Fibroblast of skin of left quadriceps (primary cell): ENCODE results near the gene QKI.
"Not testable (repeated sequence)": the region's sequence is repeated elsewhere in the genome, so short reads cannot be mapped to it uniquely, and the experiment has no call there.

ENCODE experiments used
- DNase-seq, 2 experiments: peaks; one replicate each; pipeline ENCODE4 v3.0.0-alpha.2; 2013; ENCODE audit warnings: low read depth in 2 of 2

QKI gene

GRCh38 chr6:163414946-163415619 is 565 bp downstream of the QKI start:
- no peak for DNase-seq

DNA sequence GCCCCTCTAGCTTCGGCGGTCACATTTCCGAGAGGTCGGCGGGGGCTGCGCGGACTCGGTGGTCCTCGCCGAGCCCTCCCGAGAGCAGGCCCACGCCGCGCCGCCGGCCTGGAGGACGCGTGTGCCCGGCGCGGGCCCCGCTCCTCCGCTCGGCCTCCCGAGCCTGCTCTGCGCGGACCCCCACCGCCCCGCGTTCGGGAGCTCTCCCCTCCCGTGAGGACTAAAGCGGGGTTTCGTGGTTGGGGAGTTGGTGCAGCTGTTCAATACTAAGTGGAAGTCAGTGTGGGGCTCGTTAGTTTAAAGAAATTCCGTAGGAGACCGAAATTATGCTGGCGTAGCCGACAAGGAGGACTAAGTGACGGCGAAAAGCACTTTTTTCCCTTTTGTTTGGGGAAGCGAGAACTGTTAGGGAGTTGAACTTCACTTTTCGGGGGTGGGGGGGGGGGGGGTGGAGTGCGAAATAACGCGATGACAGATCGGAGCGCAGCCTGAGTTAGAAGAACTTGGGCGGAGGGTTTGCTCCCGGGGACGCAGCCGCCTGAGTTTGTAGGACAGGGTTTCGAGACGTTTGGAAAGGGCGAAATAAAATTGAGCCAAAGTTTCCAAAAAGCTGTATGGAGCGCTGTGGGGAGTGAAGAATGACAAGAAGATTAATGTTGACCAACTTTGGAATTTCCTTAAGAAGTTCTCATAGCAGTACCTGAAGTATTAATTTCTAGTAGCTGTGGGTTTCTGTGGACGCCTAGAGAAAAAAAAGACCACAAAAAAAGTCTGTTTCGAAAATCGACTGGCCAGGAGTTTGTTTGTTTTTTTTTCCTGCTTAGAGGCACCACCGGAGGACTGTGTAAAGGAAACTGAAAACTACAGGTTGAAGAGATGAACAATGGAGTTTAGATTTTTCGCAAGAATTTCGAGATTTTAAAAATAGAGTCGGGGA is 1.4 kb downstream of the QKI start:
- no peak for DNase-seq

DNA sequence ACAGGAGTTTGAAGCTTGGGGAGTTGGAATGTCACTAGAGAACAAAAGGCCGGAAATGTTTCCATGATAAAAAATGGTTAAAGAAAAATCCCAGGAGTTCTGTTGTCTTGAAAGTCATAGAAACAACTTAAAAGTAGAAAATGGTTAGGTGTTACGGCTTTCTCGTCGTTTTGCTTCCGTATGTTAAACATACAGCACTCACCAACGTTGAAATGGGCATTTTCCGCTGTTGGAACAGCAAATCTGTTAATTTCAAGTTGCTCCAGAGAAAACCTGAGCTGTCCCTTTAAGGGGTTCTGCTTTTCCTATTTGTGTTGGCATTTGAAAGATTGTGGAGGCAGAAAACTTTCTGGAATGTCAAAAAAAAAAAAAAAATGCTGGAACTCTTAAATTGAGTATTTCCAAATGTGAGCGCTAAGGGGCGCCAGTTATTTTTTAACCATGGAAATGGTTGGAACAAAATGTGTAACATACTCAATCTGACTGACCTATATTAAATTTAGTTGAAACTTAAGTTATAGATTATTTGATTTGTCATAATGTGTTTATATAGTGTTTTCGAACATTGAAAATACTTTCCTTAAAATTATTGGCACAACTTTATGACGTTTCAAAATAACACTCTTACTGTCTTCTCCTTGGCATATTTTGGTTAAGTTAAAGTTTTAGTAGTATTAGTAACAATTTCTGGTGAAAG is 2.2 kb downstream of the QKI start:
- peak; percentile 77 to 80 for DNase-seq

- DNase-seq: no peak
Observed at GRCh38 chr6:163417595-163417994, 3.1 kb downstream of the QKI start.

DNA sequence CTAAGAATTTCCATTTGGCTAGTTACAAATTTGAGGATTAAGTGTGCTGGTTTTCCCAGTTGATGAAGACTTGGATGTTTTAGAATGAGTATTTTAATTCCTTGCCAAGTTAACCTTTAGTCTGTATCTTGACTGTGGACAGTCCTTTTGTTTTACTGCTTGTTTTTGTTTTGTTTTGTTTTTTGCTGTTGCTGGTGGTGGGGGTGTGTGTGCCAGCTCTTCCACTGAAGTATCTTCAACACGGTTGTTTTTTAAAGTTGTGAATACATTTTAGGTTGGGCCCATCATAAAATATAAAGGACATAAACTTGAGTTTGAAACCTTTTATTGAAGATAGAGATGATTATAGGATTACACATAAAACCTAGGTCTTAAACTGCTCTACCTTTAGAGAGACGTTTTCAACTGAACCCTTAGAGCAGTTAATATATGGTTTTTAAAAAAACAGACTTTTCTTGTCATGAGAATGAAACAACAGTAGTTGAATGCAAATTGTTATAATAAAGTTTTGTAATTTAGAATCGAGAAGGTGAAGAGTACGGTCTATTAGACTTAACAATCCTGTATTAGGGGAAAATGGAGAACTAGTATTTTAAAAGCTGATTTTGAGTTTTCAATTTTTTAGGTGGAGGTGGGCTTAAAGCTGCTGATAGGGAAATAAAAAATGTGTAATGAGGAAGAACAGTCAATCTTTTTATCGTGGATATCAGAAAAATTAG is 4.0 kb downstream of the QKI start:
- no peak for DNase-seq

DNA sequence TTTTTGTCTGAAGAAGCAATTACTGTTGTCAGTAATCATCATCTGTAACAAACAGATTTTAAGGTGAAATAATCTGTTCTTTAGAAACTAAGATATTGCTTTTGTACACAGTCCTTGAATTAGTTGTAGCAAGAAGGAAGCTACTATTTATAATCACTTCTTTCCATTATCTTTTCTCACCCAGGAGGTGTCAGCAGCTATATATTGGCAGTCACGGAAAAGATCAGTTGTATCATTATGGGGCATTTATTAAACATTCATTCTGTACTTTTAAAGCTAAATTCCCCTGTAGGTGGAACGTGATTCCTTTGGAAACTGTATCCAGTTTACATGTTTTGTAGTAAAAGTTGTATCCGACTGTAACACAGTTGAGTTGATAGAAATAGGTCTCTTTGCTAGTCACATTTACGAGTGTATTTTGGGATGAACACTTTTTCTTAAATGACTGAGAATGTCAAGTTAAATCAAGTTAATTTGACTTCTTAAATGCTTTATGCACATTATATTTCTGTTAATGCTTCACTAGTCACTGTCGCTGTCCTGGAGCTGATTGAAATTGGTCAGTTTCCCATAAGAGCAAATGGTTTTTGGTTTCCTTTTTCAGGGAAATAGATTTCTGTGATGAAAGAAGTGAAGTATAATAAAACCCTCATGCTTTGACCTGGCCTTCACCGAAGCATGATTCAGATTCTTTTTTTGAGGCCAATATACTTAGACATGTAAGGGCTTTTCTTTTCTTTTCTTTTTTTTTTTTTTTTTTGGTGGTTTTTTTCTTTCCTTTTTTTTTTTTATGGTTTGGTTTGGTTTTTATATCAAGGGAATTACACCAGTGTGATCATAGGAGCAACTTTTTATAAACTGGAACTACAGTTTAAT is 5.1 kb downstream of the QKI start:
- no peak for DNase-seq

DNA sequence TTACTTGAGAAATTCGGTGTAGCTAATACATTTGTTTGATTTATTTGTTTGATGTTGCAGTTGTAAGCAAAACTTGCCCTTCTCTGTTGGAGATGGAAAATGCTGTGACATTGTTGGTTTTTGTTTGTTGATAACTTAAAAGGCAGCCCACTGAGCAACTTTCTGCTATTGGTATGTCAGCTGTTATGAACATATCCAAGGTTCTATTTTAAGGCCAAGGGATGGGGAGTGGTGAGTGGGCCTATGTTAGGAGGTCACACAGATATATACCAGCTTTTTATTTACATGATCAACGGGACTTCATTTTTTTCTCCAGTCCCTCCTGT is 5.7 kb downstream of the QKI start:
- DNase-seq: no peak

- DNase-seq: no peak
Observed at GRCh38 chr6:163422550-163422949, 8.0 kb downstream of the QKI start.

DNA sequence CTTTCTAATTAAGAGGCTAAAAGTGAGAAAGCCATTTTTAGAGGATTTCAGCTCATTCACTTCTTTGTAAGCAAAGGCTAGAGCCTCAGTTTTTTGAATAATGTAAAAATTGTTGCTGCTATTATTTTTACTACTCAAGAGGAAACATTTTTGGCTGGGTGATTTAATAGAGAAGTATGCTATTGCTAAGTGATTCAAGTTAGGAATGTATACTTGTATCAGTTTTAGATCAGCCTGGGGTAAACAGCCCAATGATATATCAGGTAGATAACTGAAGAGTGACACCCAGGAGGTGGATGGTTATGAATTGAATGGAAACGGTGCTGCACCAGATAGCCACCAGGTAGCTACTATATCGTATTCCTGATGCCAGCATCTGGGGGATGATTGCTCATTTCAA is 9.2 kb downstream of the QKI start:
- no peak for DNase-seq

DNA sequence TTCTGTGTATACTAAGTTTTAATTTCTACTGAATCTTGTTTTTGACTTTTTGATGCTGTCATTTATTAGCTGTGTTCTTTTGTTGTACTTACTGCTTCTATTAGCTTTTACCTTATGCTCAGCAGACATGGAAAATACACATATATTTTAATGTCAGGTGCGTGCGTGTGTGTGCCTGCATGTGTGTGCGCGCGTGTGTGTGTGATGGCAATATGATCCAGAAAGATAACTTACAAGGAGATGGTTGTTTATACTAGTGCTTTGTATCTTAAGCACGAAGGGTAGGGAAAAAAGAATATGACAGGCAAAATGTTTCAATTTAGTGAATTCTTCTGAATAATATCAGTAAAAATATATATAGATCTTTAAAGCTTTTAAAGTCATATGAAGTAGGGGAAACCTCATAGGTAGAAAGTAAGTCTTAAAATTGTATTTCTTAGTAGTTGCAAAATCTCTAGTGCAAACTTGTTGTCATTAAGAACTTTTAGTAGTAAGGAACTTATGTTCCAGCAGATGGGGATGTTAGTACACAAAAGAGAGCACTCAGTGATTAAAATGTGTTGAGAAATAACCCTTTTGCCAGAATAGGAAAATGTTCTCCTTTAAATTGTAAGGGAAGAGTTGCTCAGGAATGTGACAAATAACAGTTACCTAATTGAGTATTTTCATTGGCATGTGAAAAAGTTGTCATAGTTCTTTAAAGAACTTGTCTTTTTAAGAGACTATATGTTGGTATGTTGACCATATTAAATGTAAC is 13.2 kb downstream of the QKI start:
- peak; percentile 72 to 75 for DNase-seq

GRCh38 chr6:163428373-163428772 is 13.9 kb downstream of the QKI start:
- no peak for DNase-seq

GRCh38 chr6:163429858-163430448 is 15.4 kb downstream of the QKI start:
- DNase-seq: no peak

DNA sequence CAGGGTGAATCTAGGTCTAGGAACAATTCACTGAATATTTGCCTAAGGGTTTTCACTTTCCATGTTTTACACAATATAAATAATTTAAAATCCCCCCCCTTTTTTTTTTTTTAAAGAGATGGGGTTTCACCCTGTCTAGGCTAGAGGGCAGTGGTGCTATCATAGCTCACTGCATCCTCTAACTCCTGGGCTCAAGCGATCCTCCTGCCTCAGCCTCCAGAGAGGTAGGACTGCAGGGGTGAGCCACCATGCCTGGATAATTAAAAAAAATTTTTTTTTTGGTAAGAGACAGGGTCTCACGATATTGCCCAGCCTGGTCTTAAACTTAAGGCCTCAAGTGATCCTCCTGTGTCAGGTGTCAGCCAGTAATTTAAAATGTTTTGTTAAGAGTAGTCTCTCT is 17.8 kb downstream of the QKI start:
- DNase-seq: no peak

DNA sequence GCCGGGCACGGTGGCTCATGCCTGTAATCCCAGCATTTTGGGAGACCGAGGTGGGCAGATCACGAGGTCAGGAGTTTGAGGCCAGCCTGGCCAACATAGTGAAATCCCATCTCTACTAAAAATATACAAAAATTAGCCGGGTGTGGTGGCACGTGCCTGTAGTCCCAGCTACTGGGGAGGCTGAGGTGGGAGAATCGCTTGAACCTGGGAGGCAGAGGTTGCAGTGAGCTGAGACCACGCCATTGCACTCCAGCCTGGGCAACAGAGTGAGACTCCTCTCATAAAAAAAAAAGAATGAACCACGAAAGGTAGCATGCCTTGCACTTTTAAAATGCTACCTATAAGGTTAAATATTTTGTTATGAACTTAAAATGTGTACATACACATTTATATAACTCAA is 19.0 kb downstream of the QKI start:
- not testable (repeated sequence) for DNase-seq

GRCh38 chr6:163435023-163435422 is 20.5 kb downstream of the QKI start:
- DNase-seq: no peak

DNA sequence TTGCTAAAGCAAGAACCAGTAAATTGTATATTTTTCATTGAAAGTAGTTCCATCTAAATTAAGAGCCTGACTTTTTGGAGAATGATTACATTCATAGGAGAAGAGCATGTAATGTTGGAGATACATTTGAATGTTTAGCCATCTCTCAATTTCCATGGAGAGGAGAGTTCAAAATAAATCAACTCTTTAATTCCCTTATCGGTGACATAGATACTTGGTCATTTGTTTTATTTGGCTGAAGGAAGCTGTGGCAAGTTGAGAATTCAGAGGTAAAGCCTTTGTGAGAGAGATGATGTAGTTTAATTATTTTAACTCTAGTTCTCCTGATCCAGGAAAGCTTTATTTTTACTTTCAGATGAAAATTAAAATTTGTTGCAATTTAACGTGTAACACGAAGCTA is 22.3 kb downstream of the QKI start:
- no peak for DNase-seq

GRCh38 chr6:163437466-163437865 is 22.9 kb downstream of the QKI start:
- no peak for DNase-seq

GRCh38 chr6:163438298-163438939 is 23.9 kb downstream of the QKI start:
- DNase-seq: no peak

DNA sequence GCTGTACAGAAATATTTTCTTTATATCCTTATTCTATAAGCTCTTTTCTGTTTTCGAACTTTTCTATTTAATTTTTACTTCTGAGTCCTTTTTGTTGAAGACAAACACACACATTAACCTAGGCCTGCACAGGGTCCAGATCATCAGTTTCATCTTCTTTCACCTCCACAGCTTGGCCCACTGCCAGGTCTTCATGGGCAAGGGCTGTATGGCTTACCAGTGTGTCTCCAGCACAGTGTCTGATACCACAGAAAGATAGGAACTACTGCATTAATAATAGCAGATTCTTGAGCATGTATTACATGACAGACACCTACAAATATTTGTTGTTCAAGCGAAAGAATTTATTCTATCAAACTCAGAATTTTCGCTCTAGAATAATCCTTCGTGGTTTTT is 24.4 kb downstream of the QKI start:
- no peak for DNase-seq
